HG02981 (cell line): ENCODE results near the gene MSI2.

Experiments
- ATAC-seq: cut with Tn5 transposase; IDR thresholded peaks from one replicate; pipeline ENCODE4 v1.9.1; 2021; ENCODE audit warnings: mild to moderate bottlenecking, moderate library complexity; ENCODE audit not compliant: unreplicated experiment

Gene MSI2

DNA sequence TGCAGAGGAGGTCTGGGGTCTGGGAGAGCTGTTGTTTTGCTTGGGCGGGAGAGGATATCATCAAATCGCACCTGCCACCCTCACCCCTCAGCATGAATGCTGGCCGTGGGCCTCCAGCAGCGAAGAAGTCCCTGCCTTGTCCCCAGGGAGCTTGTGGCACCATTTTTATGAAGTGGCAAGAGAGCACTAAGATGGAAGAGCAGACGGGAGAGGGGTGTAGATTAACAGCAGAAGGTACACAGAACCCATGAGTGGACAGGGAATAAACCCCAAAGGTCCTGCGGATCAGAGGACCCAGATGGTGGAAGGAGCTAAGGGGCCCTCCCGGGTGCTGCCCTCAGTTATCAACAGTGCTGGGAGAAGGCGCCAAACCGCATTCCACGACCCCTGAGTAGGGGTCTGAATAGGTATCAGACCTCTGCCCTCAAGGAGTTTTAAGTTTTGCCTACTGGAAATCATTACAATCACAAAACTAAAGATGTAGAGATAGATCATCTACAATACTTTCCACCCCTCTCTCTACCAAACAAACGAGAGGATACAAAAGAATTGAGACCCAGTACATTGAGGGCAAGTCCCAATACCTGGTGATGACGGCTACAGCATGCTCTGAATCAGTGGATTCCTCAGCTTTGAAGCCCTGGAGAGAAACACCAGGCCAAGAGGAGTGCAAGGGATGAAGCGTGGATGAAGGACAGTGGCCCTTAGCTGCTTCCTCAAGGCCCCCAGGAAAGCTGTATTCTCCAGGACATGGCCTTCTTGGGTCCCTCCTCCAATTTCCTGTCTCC lies 428.6 kb downstream of the MSI2 start:
- no peak for ATAC-seq

DNA sequence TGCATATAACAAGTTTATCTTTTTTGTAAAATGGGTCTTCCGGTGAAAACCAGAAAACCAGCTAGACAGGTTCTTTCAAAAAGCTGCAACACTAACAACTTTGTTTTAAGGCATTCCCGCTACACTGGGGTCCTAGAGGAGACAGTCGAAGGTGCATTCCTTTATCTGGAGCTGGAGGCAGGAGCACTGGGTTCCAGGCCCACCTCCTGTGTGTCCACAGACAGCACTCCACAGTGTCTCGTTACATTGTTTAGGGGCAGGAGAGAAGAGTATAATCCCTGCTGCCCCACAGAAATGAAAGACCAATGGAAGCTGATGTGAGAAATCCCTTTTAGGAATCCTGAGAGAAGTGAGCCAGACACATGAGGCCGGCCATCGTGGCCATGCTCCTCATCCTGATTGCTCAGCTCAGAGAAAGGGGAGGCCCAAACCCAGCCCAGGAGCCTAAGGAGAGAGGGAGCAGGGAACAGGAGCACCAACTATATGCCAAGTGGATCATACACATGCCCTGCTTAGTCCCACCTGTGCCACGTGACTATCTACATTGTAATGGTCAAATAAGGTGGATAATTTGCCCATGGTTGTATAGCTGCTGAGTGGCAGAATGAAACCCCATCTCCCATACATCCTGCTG lies 429.3 kb downstream of the MSI2 start:
- no peak for ATAC-seq

DNA sequence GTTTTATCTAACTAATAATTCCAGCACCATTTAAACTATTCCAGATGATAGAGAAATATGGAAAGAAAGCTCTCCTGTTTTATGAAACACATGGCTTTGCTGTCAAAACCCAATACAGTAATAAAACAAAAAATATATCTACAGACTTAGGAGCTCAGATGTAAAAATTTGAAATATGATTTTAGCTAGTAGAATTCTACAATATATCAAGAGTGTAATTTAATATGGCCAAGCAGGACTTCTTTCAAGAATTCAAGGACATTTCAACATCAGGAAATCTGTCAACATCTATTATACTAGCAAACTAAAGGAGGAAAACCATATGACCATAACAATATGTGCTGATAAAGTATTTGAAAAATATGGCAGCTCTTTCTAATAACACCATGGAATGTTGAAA lies 431.3 kb downstream of the MSI2 start:
- no peak for ATAC-seq

GRCh38 chr17:57689254-57689653 lies 432.9 kb downstream of the MSI2 start:
- no peak for ATAC-seq

DNA sequence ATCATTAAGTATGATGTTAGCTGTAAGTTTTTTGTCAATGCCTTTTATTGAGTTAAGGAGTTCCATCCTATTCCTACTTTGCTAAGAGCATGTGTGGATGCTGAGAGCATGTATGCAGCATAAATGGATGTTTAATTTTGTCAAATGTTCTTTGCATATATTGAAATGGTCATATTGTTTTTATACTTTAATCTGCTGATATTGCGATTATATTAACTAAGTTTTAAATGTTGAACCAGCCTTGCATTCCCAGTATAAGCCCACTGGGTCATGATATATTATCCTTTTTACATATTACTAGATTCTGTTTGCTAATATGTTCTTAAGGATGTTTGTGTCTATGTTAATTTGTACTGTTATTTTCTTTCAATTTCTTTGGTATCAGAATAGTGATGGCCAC lies 435.6 kb downstream of the MSI2 start:
- ATAC-seq = no peak

DNA sequence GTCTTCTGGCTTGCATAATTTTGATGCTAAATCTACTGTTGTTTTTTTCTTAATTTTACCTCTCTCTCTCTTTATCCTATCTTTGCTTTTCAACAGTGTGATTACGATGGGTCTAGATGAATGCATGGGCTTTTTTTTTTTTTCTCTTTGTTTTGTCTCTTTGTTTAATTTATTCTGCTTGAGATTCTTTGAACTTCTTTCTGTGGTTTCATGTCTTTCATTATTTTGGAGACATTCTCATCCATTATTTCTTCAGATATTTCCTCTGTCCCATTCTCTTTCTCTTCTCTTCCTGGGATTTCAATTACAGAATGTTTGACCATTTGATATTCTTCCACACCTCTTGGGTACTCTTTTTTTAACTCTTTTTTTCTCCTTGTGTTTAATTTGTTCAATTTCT lies 436.4 kb downstream of the MSI2 start:
- no peak for ATAC-seq

GRCh38 chr17:57694051-57694450 lies 437.7 kb downstream of the MSI2 start:
- ATAC-seq = no peak

GRCh38 chr17:57696050-57696449 lies 439.7 kb downstream of the MSI2 start:
- ATAC-seq = no peak

- no peak for ATAC-seq
Observed at GRCh38 chr17:57697197-57697596, 440.9 kb downstream of the MSI2 start.

DNA sequence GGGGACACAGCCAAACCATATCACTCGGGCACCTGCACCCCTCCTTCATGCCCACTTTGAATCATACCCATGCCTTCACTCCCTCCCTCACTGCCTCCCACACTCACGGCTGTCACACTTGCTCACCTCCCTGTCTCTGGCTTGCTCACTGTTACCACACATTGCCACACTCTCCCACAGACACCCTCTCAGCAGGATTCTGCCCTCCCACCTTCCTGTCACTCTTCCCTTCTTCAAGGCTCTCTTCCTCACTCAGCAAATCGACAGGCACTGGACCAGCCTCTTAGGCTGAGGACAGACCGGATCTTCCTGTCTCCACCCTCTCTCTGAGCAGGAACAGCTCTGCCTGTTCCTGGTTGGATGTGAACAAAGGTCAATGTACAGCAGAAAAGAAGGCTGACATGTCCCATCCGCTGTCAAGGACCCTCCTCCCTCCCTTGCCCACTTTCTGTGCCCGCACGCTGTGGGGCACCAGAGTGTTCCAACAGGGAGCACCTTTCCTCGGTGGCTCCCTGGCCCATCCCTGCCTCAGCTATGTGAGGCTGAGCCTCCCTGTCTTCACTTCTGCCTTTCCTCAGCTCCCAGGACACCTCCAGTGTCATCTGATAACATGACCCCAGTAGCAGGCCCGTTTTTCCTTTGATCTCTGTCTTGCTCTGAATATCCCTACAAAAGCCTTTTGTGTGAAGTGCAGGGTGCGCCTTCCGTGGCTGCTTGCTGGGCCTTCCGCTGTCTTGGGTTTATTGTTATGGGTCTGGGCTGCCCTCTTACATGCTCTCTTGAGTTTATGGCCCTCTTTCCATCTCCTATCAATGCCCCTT lies 441.8 kb downstream of the MSI2 start:
- ATAC-seq = no peak

GRCh38 chr17:57699751-57700219 lies 443.5 kb downstream of the MSI2 start:
- no peak for ATAC-seq

- ATAC-seq = no peak
Observed at GRCh38 chr17:57701124-57701523, 444.8 kb downstream of the MSI2 start.

GRCh38 chr17:57703273-57703672 lies 446.9 kb downstream of the MSI2 start:
- ATAC-seq = no peak

GRCh38 chr17:57704448-57704847 lies 448.1 kb downstream of the MSI2 start:
- ATAC-seq = no peak

- ATAC-seq = no peak
Observed at GRCh38 chr17:57705921-57706695, 449.8 kb downstream of the MSI2 start.

DNA sequence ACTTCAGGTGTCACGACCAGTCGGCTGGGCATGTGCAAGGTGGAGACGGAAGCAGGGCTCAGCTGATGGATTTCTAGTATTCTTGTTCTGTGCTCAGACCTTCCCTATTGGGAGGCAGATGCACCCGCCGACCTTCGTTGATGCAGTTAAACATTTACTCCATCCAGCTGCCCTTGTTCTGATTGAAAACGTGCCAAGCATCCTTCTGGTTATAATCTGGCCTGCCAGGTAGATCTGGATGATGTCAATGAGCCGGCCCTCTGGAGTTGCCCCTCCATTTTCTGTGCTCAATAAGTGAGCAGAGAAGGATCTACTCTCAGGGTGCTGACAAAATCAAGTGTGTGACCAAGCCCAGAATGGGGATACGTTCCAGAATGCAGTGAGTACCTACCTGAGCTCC lies 450.4 kb downstream of the MSI2 start:
- ATAC-seq = no peak

DNA sequence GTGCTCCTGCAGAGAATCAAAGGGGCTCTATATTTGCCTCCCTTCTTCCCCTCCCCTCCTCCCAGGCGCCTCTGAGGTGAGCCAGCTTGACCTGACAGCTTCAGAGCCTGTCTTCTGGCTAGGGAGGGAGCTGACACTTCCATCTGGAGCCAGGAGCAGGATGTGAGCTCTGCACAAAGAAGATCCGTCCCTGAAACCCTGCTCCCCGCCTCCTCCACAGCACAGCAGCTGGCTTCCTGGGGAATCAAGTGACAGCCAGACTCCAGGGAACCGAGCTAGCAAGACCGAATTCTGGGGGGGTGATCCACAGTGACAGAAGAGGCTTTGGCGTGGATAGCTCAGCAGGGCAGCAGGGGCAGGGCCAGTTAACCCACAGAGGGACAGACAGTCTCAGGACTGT lies 451.6 kb downstream of the MSI2 start:
- no peak for ATAC-seq

DNA sequence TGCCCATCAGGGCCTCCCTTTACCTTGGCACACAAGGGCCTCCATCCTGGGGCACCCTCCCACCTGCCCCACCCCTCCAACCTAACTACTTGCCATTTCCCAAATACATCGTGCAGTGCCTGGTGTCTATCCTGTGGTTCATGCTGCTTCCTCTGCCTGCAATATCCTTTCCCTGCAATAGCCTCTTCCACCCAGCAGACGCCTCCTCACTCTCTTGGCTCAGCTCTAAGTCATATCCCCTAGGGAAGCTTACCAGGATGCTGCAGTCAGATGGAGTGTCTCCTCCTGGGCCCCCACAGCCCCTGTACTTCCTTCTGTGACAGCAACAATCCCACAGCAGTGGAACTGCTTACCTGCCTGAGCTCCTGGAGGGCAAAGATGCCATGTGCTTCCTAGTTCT lies 452.1 kb downstream of the MSI2 start:
- ATAC-seq = no peak

DNA sequence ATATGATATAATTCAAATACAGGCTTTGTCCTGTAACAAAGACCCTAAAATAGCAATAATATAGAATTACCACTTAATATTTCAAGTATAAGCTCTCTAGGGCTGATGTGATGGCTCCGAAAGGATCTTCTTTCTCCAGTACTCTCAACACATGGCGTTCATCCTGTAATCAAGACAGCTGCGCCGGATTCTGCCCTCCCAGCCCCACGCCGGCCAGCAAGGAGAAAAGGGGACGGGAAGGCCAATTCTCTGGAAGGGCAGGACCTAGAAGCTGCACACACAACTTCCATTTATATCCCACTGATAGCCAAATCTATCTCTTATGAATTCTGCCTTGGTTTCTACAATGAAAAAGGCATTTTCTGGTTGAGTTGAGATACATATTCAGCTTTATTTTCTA lies 456.8 kb downstream of the MSI2 start:
- ATAC-seq = no peak

DNA sequence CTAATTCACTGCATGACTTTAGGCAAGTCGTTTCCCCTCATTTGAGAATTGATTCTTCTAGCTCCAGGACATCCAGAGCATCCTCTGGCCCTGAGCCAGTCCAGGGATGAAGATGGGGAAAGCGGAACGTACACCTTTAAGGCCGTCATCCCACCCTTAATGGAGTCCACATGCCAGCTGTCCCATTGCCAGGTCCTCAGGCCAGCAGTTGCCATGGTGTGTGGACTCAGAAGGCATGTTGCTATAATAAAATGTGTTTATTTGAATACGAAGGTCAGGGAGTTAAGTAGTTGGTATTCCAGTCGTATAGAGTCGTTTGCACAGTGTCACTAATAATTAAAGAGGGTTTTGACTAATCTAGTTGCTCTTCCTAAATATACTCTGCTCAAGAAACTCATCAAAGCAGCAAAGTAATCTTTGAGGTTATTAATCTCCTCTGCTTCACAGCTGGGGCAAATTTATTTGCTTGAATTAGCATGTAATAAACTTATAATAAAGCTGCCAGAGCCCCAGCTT lies 458.4 kb downstream of the MSI2 start:
- ATAC-seq = no peak

GRCh38 chr17:57715981-57716380 lies 459.7 kb downstream of the MSI2 start:
- ATAC-seq = no peak
